HG03045 (cell line): ENCODE data around the gene MICU2.

Source experiments
- ATAC-seq: cut with Tn5 transposase; IDR thresholded peaks from one replicate; pipeline ENCODE4 v1.9.1; 2021; ENCODE audit warnings: mild to moderate bottlenecking, moderate library complexity; ENCODE audit not compliant: unreplicated experiment

The MICU2 gene

DNA sequence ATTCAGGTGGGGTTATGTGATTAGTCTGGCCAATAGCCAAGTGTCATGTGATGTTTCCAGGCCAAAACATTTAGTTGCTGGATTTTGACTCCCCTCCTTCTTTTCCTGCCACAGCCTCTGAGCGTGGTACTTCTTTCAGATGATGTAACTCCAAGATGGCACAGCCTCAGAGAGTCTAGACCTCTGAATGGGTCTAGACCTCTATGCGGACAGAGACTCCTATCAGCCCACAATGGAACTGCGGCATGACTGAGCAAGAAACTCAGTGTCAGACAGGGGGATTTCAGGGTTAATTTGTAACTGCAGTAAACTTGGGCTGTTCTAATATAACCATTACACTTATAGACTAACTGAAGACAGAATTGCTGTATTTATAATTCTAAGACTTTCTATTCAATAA is 102.3 kb downstream of the MICU2 start:
- no peak for ATAC-seq

DNA sequence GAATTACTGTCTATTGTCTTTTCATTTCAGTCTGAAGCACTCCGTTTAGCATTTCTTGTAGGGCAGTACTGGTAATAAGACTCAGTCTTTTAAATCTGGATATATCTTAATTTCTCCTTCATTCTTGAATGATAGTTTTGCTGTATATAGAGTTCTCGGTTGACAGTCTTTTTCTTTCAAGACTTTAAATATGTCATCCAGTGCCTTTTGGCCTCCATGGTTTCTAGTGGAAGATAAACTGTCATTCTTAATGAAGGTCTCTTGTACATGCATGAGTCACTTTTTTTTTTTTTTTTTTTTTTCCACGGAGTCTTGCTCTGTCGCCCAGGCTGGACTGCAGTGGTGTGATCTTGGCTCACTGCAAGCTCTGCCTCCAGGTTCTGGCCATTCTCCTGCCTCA is 117.6 kb downstream of the MICU2 start:
- no peak for ATAC-seq

GRCh38 chr13:21483748-21484147 is 120.2 kb downstream of the MICU2 start:
- no peak for ATAC-seq

DNA sequence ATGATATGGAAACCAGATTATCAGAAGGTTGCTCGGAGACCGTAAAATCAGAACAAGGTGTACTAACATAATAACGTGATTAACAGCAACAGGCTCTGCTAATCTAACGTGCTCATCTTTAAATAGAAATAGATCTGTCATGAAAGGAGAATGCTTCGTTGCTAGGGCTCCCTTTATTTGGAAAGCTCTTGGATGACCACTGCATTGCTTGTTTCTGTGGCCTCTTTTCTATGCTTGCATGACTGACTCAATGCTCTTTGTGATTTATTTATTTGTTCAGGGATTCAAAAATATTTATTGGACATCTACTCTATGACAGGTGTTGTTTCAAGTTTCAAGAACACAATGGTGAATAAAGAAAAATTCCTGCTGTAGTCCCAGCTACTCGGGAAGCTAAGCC is 122.6 kb downstream of the MICU2 start:
- no peak for ATAC-seq

DNA sequence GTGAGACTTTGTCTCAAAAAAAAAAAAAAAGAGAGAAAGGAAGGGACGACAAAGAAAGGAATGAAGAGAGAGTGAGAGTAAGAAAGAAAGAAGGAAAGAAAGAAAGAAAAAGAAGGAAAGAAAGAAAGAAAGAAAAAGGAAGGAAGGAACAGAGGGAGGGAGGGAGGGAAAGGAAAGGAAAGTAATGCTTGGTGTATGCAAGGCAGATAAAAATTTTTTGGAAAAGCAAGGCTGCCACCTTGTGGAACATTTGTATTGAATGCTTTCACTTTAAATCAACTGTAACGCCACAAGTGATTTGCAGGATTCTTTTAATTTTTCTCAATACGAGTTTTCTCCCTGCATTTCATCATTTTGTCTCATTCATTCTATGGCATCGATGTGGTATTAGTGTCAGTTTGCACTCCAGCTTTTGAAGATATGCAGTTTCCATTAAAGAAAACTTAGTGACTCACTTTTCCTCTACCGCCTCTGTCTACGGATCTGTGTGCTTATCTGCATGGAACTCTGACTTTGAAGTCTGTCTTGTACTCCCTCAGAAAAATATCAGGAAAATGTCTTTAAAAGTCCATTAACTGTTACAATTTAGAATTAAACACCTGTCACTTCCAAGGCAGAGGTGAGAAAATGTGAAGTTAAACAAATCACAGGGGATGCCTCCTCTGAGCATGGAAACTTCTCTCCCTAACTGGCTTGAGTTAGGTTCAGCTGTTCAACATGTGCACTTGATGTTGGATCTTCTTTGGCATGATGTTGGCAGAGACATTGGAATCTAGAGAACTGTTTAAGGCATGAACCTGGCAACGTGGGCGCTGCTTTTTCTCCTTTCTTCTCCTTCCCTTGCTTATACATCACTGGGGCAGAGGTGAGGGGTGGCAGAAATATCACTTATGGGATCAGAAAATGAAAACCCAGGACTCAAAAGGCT is 124.8 kb downstream of the MICU2 start:
- ATAC-seq = no peak

GRCh38 chr13:21476893-21477472 is 127.0 kb downstream of the MICU2 start:
- ATAC-seq = peak; percentile 74

DNA sequence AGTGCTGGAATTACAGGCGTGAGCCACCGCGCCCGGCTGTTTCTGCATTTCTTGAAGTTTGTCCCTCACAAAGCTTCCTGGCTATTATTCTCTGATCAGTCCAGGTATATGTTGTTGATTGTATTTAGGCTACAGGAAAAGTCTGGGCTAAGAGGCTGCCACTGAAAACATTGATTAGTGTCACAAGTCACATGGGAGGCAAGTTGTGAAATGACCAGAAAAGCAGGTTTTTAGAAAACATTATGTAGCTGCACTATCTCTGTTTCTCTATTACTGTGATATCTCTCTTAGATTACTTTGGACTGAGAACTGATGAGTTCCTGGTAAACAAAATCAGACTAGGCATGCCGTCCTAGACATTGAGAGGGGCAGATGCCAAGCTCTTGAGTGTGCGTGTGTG is 128.9 kb downstream of the MICU2 start:
- ATAC-seq = no peak

DNA sequence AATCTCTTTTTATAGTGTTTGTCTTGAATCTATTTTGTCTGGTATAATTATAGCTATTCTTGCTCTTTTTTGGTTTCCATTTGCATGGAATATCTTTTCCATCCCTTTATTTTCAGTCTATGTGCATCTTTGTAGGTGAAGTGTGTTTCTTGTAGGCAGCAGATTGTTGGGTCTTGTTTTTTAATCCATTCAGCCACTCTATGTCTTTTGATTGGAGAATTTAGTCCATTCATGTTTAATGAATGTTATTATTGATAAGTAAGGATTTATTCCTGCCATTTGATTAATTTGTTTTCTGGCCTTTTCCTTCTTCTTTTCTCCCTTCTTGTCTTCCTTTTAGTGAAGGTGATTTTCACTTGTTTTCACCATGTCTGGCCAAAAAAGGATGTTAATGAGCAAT is 133.2 kb downstream of the MICU2 start:
- no peak for ATAC-seq

GRCh38 chr13:21466527-21466926 is 137.4 kb downstream of the MICU2 start:
- ATAC-seq = no peak

DNA sequence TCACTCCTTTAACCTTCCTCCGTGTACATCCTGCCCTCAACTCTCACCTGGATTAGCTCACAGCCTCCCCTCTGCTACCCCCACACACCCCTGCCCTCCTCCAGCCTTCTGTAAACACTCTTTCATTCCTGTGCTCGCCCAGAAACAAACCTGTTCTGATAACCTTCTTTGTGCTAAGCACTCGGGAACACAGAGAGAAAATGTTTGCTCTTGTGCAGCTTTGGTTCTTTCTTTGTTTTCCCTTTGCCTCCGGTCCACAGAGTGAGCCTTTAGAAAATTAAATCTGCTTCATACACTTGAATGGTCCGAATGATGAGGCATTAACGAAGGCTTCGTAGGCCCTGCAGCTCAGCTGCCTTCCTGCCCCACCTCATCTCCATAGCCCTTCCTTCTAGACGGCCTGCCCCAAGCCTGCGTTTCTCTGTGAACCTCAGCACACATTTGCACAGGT is 138.2 kb downstream of the MICU2 start:
- no peak for ATAC-seq

- no peak for ATAC-seq
Measured at GRCh38 chr13:21463424-21463823, 140.5 kb downstream of the MICU2 start.

GRCh38 chr13:21461131-21461530 is 142.8 kb downstream of the MICU2 start:
- no peak for ATAC-seq

DNA sequence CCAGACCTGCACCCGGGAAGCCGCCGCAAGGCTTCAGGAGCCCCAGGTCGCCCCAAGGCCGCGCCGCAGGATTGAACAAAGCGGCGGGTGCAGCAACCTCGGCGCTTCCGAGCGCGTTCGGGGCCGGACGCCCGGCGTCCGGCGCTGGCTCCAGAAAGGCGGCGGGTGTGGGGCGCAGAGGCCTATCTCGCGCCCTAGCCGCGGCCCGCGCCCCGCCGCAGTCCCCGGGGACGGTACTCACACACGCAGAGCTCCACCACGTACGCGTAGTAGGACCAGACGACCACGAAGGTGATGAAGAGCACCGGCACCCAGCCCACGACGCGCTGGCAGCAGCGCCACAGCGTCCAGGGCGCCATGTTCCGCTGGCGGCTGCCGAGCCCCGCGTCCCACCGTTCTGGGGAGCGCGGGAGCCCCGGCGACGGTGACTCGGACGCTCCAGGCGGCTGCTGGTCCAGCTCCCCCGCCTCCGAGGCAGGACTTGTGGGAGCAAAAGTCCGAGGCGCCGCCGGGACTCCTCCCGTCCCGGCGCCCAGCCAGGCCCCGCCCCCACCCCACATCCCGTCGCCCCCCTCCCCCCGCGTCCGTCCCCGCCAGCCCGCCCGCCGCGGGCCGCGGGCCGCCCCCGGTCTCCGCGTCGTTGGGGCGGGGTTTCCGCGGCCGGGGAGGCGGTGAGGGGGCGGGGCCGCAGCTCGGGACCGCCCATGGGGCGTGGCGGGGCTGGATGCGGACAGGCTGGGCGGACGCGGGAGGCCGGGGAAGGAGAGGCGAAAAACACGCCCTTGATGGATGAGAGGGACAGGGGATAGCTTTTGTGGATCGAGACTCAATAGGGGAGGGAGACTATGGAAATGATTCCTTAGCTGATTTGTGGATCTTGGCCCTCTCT is 144.9 kb downstream of the MICU2 start, which contains the start of gene ZDHHC20:
TSS of gene ZDHHC20 (minus strand) at position 491 of the 889 bp plus-strand sequence. CDS start at position 359, 132 bp downstream.
- peak; percentile 90 for ATAC-seq

DNA sequence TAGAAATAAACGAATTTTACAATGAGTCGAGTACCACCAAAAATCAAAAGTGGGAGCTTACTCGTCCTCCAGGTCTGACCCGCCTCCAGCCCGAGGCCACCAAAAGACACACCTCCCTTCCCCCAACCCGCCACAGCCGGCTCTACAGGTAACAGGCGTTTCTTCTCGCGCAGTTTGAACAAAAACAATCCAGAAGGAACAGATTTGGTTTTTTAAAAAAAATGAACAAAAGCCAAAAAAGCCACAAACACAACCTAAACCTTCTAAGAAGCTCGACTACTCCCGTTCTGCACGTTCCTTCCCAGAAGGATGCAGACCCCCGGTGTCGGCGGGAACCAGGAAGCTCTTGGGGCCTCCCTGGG is 145.5 kb downstream of the MICU2 start:
- ATAC-seq = peak; percentile 38

DNA sequence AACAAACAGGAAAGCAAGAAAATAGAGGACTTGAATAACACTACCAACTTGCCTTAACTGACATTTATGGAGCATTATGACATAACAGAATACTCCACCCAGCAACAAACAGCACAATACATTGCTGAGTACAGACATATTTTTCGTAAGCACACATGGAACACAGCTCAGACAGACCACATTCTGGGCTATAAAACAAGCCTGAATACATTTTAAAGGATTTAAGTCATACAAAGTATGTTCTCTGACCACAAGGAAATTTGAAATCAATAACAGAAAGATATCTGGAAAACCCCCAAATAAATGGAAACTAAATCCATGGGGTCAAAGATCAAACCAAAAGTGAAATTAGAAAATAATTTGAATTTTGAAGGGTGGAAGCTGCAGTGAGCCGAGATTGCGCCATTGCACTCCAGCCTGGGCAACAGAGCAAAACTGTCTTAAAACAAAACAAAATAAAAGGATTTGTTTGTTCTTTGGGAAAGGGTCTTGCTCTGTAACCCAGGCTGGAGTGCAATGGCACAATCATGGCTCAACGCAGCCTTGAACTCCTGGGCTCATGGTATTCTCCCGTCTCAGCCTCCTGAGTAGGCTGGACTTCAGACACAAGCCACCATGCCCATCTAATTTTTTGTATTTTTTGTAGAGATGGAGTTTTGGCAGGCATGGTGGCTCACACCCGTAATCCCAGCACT is 150.4 kb downstream of the MICU2 start:
- no peak for ATAC-seq

DNA sequence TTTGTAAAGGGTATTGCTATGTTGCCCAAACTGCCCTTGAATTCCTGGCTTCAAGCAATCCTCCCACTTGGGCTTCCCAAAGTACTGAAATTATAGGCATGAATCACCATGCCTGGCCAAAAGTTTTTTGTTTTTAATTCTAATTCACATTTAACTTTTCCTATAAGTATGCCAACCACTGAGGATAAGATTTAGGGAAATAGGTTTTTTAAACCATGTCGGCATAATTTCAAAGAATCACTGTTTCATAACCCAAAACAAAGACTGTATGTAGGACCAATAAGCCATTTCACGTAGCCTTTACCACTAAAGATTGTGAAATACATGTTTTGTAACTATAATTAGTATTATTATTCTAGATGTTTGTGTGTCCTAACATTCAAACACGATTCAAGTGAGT is 153.0 kb downstream of the MICU2 start:
- ATAC-seq = no peak

- no peak for ATAC-seq
Measured at GRCh38 chr13:21446656-21447055, 157.3 kb downstream of the MICU2 start.

GRCh38 chr13:21445759-21446158 is 158.2 kb downstream of the MICU2 start:
- no peak for ATAC-seq

GRCh38 chr13:21443171-21443570 is 160.8 kb downstream of the MICU2 start:
- ATAC-seq = no peak
